ENCODE results near the gene SNRPD2.
A peak's percentile ranks its signal among the peaks of the same experiment; 100 is the strongest.

The SNRPD2 gene

DNA sequence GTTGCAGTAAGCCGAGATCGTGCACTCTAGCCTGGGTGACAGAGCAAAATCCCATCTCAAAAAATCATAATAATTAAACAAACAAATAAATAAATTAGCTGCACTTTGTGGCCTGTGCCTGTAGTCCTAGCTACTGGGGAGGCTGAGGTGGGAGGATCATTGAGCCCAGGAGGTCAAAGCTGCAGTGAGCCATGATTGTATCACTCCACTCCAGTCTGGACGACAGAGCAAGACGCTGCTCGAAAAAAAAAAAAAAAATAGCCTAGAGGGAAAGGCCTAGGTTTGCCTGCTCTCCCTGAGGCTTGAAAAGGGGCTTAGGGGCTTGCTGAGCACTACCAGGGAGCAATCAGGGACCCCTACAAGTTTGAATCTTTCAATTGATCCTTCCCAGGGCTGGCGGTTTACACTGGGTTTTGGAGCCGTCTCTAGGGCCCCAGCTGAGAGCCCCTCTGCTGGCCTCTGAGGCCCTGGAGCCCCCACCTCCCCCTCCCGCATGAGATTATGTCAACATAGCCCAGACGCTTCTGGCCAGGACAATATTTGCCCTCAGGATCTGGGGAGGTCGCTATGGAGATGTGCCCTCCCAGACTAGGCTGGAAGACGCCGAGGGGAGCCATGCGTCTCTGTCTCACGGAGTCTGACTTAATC is 34.1 kb downstream of the SNRPD2 start:
- no peaks in the 10 kb centered on the region for H3K36me3 ChIP-seq (ENCODE audit: control insufficient read depth in 4 of 4, insufficient read depth in 4 of 4, low read length in 3 of 4)
- no peaks in the 10 kb centered on the region for H3K9me3 ChIP-seq (ENCODE audit: control extremely low read depth in 1 of 5, control insufficient read depth in 4 of 5, insufficient read depth in 2 of 5, low read depth in 1 of 5, low read length in 4 of 5)
- no peak overlapping the region for H3K4me3 ChIP-seq (ENCODE audit: control insufficient read depth in 1 of 7, extremely low read depth in 1 of 7, insufficient read depth in 4 of 7, low read depth in 2 of 7, low read length in 6 of 7)
- H3K27me3 ChIP-seq (replicated peaks in 2 of 5; ENCODE audit: control insufficient read depth in 4 of 5, insufficient read depth in 5 of 5, low read length in 4 of 5) = peaks cover 0 to 4% (median 2%) of the 10 kb centered on the region in 5 experiments
- DNase-seq = no peak
- ChIA-PET POLR2A (interaction anchor here (0.6 kb wide), 1 partner anchor 382 kb away, joined by 4 read pairs; no protein-coding TSS in a partner anchor), CTCF (interaction anchor here (1.0 kb wide), 1 partner anchor 15 kb away, joined by 3 read pairs; no protein-coding TSS in a partner anchor)
- 77% methylated on average over 12 of the region's 14 CpGs for WGBS (ENCODE audit: insufficient coverage)
- H3K27ac ChIP-seq (ENCODE audit: insufficient read depth in 1 of 2, low read depth in 1 of 2, low read length in 2 of 2, poor library complexity in 1 of 2, severe bottlenecking in 2 of 2) = no peak overlapping the region
- H3K4me1 ChIP-seq (ENCODE audit: control extremely low read depth in 1 of 4, control insufficient read depth in 4 of 4, insufficient read depth in 4 of 4, low read length in 3 of 4) = no peaks in the 10 kb centered on the region

DNA sequence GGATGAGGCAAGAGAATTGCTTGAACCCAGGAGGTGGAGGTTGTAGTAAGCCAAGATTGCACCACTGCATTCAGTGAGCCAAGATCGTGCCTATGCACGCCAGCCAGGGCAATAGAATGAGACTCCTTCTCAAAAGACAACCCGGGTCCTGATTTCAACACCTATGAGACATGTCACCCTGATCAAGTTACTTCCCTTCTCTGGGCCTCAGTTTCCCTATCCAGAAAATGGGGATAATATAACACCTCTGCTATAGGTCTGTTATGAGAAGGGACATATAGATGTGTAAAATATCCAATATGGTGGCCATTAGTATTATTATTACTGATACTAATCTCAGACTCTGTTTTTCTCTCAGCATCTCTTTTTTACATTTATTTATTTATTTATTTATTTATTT is 36.7 kb downstream of the SNRPD2 start:
- Histone ChIP-seq H3K9me3 (ENCODE audit: control extremely low read depth in 1 of 5, control insufficient read depth in 4 of 5, insufficient read depth in 2 of 5, low read depth in 1 of 5, low read length in 4 of 5) (no peaks in the 10 kb centered on the region), H3K27ac (ENCODE audit: insufficient read depth in 1 of 2, low read depth in 1 of 2, low read length in 2 of 2, poor library complexity in 1 of 2, severe bottlenecking in 2 of 2) (no peak overlapping the region), H3K27me3 (replicated peaks in 2 of 5; ENCODE audit: control insufficient read depth in 4 of 5, insufficient read depth in 5 of 5, low read length in 4 of 5) (no peaks in the 10 kb centered on the region), H3K4me1 (ENCODE audit: control extremely low read depth in 1 of 4, control insufficient read depth in 4 of 4, insufficient read depth in 4 of 4, low read length in 3 of 4) (no peaks in the 10 kb centered on the region), H3K4me3 (ENCODE audit: control insufficient read depth in 1 of 7, extremely low read depth in 1 of 7, insufficient read depth in 4 of 7, low read depth in 2 of 7, low read length in 6 of 7) (no peak overlapping the region), H3K36me3 (ENCODE audit: control insufficient read depth in 4 of 4, insufficient read depth in 4 of 4, low read length in 3 of 4) (no peaks in the 10 kb centered on the region)
- WGBS (ENCODE audit: insufficient coverage) = 86% methylated on average over 3 of the region's 3 CpGs
- no peak for DNase-seq
- CTCF ChIA-PET = interaction anchor here (1.9 kb wide), 1 partner anchor 9 kb away, joined by 5 read pairs; no protein-coding TSS in a partner anchor
- POLR2A ChIA-PET = no interaction called here

DNA sequence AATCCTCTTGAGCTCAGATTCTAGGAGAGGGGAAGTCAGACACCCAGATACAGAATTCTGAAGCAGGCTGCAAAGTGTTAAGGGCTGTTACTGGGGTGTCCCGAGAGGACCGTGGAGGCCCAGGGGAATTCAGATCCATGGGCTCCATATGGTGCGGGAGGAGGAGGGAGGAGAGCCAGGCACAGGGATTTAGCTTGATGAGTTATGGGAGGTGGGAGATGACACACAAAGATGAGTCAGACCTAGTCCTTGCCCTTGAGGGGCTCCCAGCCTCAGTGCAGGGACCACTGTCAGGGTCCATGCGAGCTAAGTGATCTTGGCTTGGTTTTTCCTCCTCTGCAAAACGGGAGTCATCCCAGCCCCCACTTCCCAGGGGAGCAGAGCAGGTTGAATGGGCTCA is 38.1 kb downstream of the SNRPD2 start:
- CTCF ChIA-PET = interaction anchor here (1.4 kb wide), 1 partner anchor 13 kb away, joined by 3 read pairs; no protein-coding TSS in a partner anchor

DNA sequence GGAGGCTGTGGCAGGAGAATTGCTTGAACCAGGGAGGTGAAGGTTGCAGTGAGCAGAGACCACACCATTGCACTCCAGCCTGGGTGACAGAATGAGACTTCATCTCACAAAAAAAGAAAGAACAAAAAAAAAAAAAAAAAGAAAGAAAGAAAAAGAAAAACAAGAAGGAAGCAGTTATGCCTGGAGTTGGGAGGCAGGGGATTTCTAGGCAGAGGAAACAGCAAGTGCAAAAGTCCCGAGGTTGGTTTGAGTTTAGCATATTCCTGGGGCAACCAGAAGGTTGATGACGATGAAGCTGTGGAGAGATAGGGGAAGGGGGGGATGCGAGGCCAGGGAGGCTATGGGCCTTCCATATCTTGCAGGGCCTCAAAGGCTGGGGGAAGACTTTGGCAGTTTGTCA is 41.0 kb downstream of the SNRPD2 start:
- H3K4me3 ChIP-seq (ENCODE audit: control insufficient read depth in 1 of 7, extremely low read depth in 1 of 7, insufficient read depth in 4 of 7, low read depth in 2 of 7, low read length in 6 of 7) = no peak overlapping the region
- DNase-seq = peak in 1 of 3 donors; percentile 48
- no peaks in the 10 kb centered on the region for H3K9me3 ChIP-seq (ENCODE audit: control extremely low read depth in 1 of 5, control insufficient read depth in 4 of 5, insufficient read depth in 2 of 5, low read depth in 1 of 5, low read length in 4 of 5)
- peaks cover 0 to 2% (median 0%) of the 10 kb centered on the region in 5 experiments for H3K27me3 ChIP-seq (replicated peaks in 2 of 5; ENCODE audit: control insufficient read depth in 4 of 5, insufficient read depth in 5 of 5, low read length in 4 of 5)
- no peak overlapping the region for H3K27ac ChIP-seq (ENCODE audit: insufficient read depth in 1 of 2, low read depth in 1 of 2, low read length in 2 of 2, poor library complexity in 1 of 2, severe bottlenecking in 2 of 2)
- 11% methylated on average over 3 of the region's 3 CpGs for WGBS (ENCODE audit: insufficient coverage)
- ChIA-PET POLR2A (no interaction called here), CTCF (interaction anchor here (1.0 to 1.6 kb wide), 2 partner anchors 9 to 30 kb away, joined by 3 to 4 read pairs; no protein-coding TSS in a partner anchor)
- H3K4me1 ChIP-seq (ENCODE audit: control extremely low read depth in 1 of 4, control insufficient read depth in 4 of 4, insufficient read depth in 4 of 4, low read length in 3 of 4) = peaks cover 4 to 8% (median 7%) of the 10 kb centered on the region in 4 experiments
- no peaks in the 10 kb centered on the region for H3K36me3 ChIP-seq (ENCODE audit: control insufficient read depth in 4 of 4, insufficient read depth in 4 of 4, low read length in 3 of 4)

More for the DNA sequence above, 38.1 kb downstream of the SNRPD2 start:
- 86% methylated on average over 5 of the region's 5 CpGs for WGBS (ENCODE audit: insufficient coverage)
- Histone ChIP-seq H3K27me3 (replicated peaks in 2 of 5; ENCODE audit: control insufficient read depth in 4 of 5, insufficient read depth in 5 of 5, low read length in 4 of 5) (no peaks in the 10 kb centered on the region), H3K4me1 (ENCODE audit: control extremely low read depth in 1 of 4, control insufficient read depth in 4 of 4, insufficient read depth in 4 of 4, low read length in 3 of 4) (no peaks in the 10 kb centered on the region), H3K27ac (ENCODE audit: insufficient read depth in 1 of 2, low read depth in 1 of 2, low read length in 2 of 2, poor library complexity in 1 of 2, severe bottlenecking in 2 of 2) (no peak overlapping the region), H3K36me3 (ENCODE audit: control insufficient read depth in 4 of 4, insufficient read depth in 4 of 4, low read length in 3 of 4) (no peaks in the 10 kb centered on the region), H3K4me3 (ENCODE audit: control insufficient read depth in 1 of 7, extremely low read depth in 1 of 7, insufficient read depth in 4 of 7, low read depth in 2 of 7, low read length in 6 of 7) (no peak overlapping the region), H3K9me3 (ENCODE audit: control extremely low read depth in 1 of 5, control insufficient read depth in 4 of 5, insufficient read depth in 2 of 5, low read depth in 1 of 5, low read length in 4 of 5) (no peaks in the 10 kb centered on the region)
- POLR2A ChIA-PET = no interaction called here
- DNase-seq = no peak

DNA sequence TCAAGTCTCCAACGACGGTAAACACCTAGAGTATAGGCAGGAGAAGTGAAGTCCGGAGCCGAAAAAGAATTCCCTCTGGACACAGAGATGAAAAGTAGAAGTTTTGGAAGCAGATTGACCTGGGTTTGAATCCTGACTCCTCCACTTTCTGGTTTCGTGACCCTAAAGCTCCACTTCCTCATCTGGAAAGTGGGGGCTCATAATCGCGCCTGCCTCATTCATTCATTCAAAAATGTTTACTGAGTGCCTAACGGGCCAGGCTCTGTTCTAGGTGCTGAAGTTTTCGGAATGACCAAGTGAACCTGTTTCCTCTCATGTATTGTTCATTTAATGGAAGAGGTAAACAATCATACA is 45.4 kb downstream of the SNRPD2 start:
- DNase-seq = no peak
- WGBS (ENCODE audit: insufficient coverage) = 13% methylated on average over 5 of the region's 9 CpGs
- peaks cover 0 to 24% (median 10%) of the 10 kb centered on the region in 5 experiments for H3K27me3 ChIP-seq (replicated peaks in 2 of 5; ENCODE audit: control insufficient read depth in 4 of 5, insufficient read depth in 5 of 5, low read length in 4 of 5)
- ChIA-PET POLR2A (interaction anchor here (0.7 kb wide), 1 partner anchor 15 kb away, joined by 3 read pairs; no protein-coding TSS in a partner anchor), CTCF (interaction anchor here (0.7 to 1.7 kb wide), 5 partner anchors 10 to 161 kb away, joined by 3 to 5 read pairs (median 3); partner anchors contain the start of gene QPCTL)
- H3K4me3 ChIP-seq (ENCODE audit: control insufficient read depth in 1 of 7, extremely low read depth in 1 of 7, insufficient read depth in 4 of 7, low read depth in 2 of 7, low read length in 6 of 7) = peak overlapping the region in 5 of 7 experiments; percentile 1 to 79 (median 61)
- H3K9me3 ChIP-seq (ENCODE audit: control extremely low read depth in 1 of 5, control insufficient read depth in 4 of 5, insufficient read depth in 2 of 5, low read depth in 1 of 5, low read length in 4 of 5) = no peaks in the 10 kb centered on the region
- peaks cover 4 to 33% (median 30%) of the 10 kb centered on the region in 4 experiments for H3K4me1 ChIP-seq (ENCODE audit: control extremely low read depth in 1 of 4, control insufficient read depth in 4 of 4, insufficient read depth in 4 of 4, low read length in 3 of 4)
- H3K27ac ChIP-seq (ENCODE audit: insufficient read depth in 1 of 2, low read depth in 1 of 2, low read length in 2 of 2, poor library complexity in 1 of 2, severe bottlenecking in 2 of 2) = no peak overlapping the region
- H3K36me3 ChIP-seq (ENCODE audit: control insufficient read depth in 4 of 4, insufficient read depth in 4 of 4, low read length in 3 of 4) = no peaks in the 10 kb centered on the region

DNA sequence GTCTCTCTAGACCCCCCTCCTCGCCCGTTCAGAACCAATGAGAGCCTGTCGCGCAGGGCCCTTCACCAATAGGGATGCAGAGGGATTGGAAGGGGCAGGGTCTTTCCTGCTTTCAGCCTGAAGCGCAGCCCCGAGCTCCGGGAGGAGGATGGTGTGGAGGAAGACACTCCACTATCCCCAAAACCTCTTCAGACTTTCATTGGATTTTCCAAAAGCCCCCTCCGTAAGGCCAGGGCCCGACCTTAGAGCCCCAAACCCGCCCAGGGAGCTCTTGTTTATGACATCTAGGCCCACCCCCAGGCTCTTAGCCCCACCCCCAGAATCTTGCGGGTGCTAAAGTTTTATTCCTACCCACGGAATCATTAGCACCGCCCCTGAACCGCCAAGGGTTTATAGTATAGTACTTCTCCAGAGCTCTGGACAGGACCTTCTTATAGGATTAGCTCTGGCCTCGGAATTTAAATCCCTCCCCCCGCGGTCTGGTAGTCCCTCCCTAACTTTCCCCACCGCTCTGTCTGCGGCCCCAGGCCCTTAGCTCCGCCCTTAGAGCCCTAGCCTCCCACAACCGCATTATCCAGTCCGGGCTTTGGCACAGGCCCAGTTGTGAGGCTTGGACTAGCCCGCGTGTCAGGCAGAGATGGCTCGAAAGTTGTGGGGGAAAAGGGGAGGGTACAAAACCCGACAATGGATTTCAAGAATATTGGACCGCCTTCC is 46.0 kb downstream of the SNRPD2 start:
- Histone ChIP-seq H3K9me3 (ENCODE audit: control extremely low read depth in 1 of 5, control insufficient read depth in 4 of 5, insufficient read depth in 2 of 5, low read depth in 1 of 5, low read length in 4 of 5) (no peaks in the 10 kb centered on the region), H3K4me3 (ENCODE audit: control insufficient read depth in 1 of 7, extremely low read depth in 1 of 7, insufficient read depth in 4 of 7, low read depth in 2 of 7, low read length in 6 of 7) (peak overlapping the region; percentile 1 to 79 (median 57)), H3K36me3 (ENCODE audit: control insufficient read depth in 4 of 4, insufficient read depth in 4 of 4, low read length in 3 of 4) (no peaks in the 10 kb centered on the region), H3K4me1 (ENCODE audit: control extremely low read depth in 1 of 4, control insufficient read depth in 4 of 4, insufficient read depth in 4 of 4, low read length in 3 of 4) (peaks cover 4 to 37% (median 35%) of the 10 kb centered on the region in 4 experiments), H3K27ac (ENCODE audit: insufficient read depth in 1 of 2, low read depth in 1 of 2, low read length in 2 of 2, poor library complexity in 1 of 2, severe bottlenecking in 2 of 2) (no peak overlapping the region), H3K27me3 (replicated peaks in 2 of 5; ENCODE audit: control insufficient read depth in 4 of 5, insufficient read depth in 5 of 5, low read length in 4 of 5) (peaks cover 0 to 24% (median 10%) of the 10 kb centered on the region in 5 experiments)
- 0% methylated on average over 15 of the region's 27 CpGs for WGBS (ENCODE audit: insufficient coverage)
- ChIA-PET POLR2A (interaction anchor here (0.7 kb wide), 2 partner anchors 15 to 1357 kb away, joined by 3 read pairs; no protein-coding TSS in a partner anchor), CTCF (interaction anchor here (0.7 to 1.7 kb wide), 6 partner anchors 10 to 160 kb away, joined by 3 to 5 read pairs (median 3); partner anchors contain the start of gene QPCTL)
- DNase-seq = peak; percentile 85 to 91 (median 91)

All from common myeloid progenitor, CD34-positive (primary cell).